Renal cortex interstitium (tissue), 11 donors: ENCODE measurements around the gene PPDPF. TPM values are rescaled to one million over a fixed set of nuclear protein-coding genes. Genes with fewer than 3 reads are reported as not detected.
"Not testable (repeated sequence)": the region's sequence is repeated elsewhere in the genome, so short reads cannot be mapped to it uniquely, and the experiment has no call there.

Source experiments
- DNase-seq, 11 donors: peaks; one replicate each; pipeline ENCODE4 v3.0.0-alpha.2; 2013; ENCODE audit warnings: low read depth in 9 of 11, low spot score in 4 of 11; ENCODE audit errors: extremely low read depth in 1 of 11
- polyA plus RNA-seq, 3 donors: library from polyadenylated mRNA; unstranded; fragments of 120-200 nt; gene quantifications; one replicate each; pipeline ENCODE4 v1.2.1, GENCODE V29; 2013; ENCODE audit not compliant: insufficient read length in 3 of 3

Gene PPDPF
- polyA plus RNA-seq, 3 donors = 145 to 341 (median 332) TPM

- no peak for DNase-seq
Observed at GRCh38 chr20:63565021-63565698, 44.6 kb downstream of the PPDPF start.

GRCh38 chr20:63565699-63566335 lies 45.3 kb downstream of the PPDPF start:
- DNase-seq = no peak

GRCh38 chr20:63566395-63567135 lies 46.0 kb downstream of the PPDPF start:
- no peak for DNase-seq

- no peak for DNase-seq
Observed at GRCh38 chr20:63567136-63567385, 46.5 kb downstream of the PPDPF start.

GRCh38 chr20:63567386-63568169 lies 47.0 kb downstream of the PPDPF start:
- DNase-seq = no peak

GRCh38 chr20:63568170-63568981 lies 47.8 kb downstream of the PPDPF start:
- DNase-seq = no peak

GRCh38 chr20:63568986-63569949 lies 48.7 kb downstream of the PPDPF start:
- no peak for DNase-seq

GRCh38 chr20:63570281-63571086 lies 49.9 kb downstream of the PPDPF start:
- DNase-seq = no peak

- DNase-seq = not testable (repeated sequence)
Observed at GRCh38 chr20:63571087-63571478, 50.5 kb downstream of the PPDPF start.

Other genes starting within 250 kb of the PPDPF start
- 10 to 100 TPM; 62.4 to 90.2 (median 76.1) TPM for gene ARFGAP1, start 248.0 kb upstream of the PPDPF start, polyA plus RNA-seq
- gene COL20A1, start 227.6 kb upstream of the PPDPF start, polyA plus RNA-seq = 1 to 10 TPM in 1 of 3 donors, under 1 TPM in 2; 0.26 to 1.0 (median 0.64) TPM
- gene CHRNA4, start 159.4 kb upstream of the PPDPF start, polyA plus RNA-seq = 10 to 100 TPM in 2 of 3 donors, 1 to 10 TPM in 1; 9.5 to 37.9 (median 11.4) TPM
- gene KCNQ2, start 48.1 kb upstream of the PPDPF start, polyA plus RNA-seq = 10 to 100 TPM in 1 of 3 donors, 1 to 10 TPM in 2; 7.2 to 10.9 (median 8.5) TPM
- 1 to 10 TPM; 1.1 to 2.3 (median 1.9) TPM for gene EEF1A2, start 21.7 kb upstream of the PPDPF start, polyA plus RNA-seq
- under 1 TPM; 0.50 to 0.82 (median 0.56) TPM for gene PTK6, start 16.6 kb downstream of the PPDPF start, polyA plus RNA-seq
- under 1 TPM; 0.14 to 0.17 (median 0.16) TPM for gene SRMS, start 27.0 kb downstream of the PPDPF start, polyA plus RNA-seq
- 1 to 10 TPM in 2 of 3 donors, under 1 TPM in 1; 0.95 to 1.6 (median 1.0) TPM for gene FNDC11, start 33.4 kb downstream of the PPDPF start, polyA plus RNA-seq
- 10 to 100 TPM in 2 of 3 donors, 1 to 10 TPM in 1; 8.0 to 15.6 (median 15.5) TPM for gene HELZ2, start 53.5 kb downstream of the PPDPF start, polyA plus RNA-seq
- 10 to 100 TPM in 2 of 3 donors, 1 to 10 TPM in 1; 9.5 to 13.2 (median 12.2) TPM for gene GMEB2, start 106.3 kb downstream of the PPDPF start, polyA plus RNA-seq
- gene STMN3, start 132.7 kb downstream of the PPDPF start, polyA plus RNA-seq = 10 to 100 TPM; 20.7 to 36.7 (median 32.5) TPM
- 10 to 100 TPM; 13.8 to 22.2 (median 18.2) TPM for gene RTEL1, start 137.5 kb downstream of the PPDPF start, polyA plus RNA-seq
- gene TNFRSF6B, start 175.9 kb downstream of the PPDPF start, polyA plus RNA-seq = 1 to 10 TPM in 2 of 3 donors, under 1 TPM in 1; 0.79 to 2.2 (median 2.0) TPM
- 10 to 100 TPM; 28.3 to 37.0 (median 36.2) TPM for gene ARFRP1, start 187.2 kb downstream of the PPDPF start, polyA plus RNA-seq
- 10 to 100 TPM; 11.7 to 25.3 (median 20.8) TPM for gene ZGPAT, start 187.3 kb downstream of the PPDPF start, polyA plus RNA-seq
- gene LIME1, start 215.9 kb downstream of the PPDPF start, polyA plus RNA-seq = 10 to 100 TPM in 2 of 3 donors, 1 to 10 TPM in 1; 3.1 to 14.2 (median 10.7) TPM
- 100 to 1,000 TPM in 2 of 3 donors, 10 to 100 TPM in 1; 65.7 to 124 (median 123) TPM for gene SLC2A4RG, start 219.0 kb downstream of the PPDPF start, polyA plus RNA-seq